ENCODE measurements around the gene TEX48.

TEX48 gene

DNA sequence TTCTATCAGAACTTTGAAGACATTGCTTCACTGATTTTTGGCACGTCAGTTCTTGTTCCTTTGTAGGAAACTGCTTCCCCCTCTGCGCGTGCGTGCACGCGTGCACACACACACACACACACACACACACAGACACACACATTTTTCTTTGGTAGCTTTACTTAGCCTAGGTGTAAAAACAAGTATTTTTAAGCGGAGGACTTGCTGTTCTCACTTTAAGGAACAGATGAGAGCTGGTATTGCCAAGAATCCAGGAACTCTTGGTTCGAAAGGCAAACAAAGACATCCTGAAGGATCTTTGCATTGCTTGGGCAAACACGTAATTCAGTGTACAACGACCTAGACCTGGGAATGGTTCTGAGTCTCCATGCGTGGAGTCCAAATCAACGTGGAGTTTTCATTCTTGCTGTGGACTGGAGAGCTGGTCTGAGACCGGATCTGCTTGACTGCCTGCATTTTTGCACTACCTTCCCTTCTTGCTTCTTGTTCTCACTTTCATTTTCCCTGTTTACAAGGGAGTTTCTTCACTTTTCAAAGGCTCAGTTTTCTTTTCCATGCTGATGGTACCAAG, 62.7 kb downstream of the TEX48 start:
- DNase-seq: no peak

DNA sequence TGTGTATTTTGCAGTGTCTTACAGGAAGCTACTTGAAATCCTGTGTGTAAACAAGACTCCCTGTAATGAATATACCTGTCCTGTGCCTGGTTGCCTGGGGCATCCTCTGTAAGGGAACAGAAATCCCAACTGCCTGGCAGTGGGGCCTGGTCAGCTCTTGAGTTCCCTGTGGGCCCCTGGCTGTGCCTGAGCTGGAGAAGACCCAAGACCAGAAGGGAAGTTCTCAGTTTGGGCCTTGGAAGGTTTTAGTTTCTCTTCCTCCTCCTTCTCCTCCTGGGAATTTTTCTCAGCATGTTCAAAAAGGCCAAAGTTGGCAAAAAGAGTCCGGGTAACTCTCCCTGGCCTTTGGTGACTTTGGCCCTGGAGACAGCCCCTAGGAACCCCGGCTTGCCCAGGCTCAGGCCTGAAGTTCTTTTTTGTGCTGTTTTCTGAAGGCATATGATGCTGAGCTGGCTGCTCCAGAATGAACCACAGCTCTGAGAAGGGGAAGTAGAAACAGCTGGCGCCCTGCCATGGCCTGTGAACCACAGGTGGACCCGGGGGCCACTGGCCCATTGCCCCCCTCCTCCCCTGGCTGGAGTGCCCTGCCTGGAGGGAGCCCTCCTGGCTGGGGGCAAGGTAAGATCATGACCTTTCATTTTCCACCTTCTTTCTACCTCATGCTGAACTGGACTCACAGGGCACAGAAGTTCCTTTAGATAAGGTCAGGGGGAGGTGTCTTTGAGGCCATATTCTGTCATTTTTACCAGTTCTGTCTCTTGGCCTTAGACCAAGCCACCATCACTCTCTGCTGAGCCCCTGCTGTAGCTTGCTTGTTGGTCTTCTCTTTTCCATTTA, 65.1 kb downstream of the TEX48 start:
- DNase-seq: no peak

All from activated gamma-delta T cell (primary cell).